Measurements from ENCODE around the gene C5orf46.
A peak's percentile ranks its signal among the peaks of the same experiment; 100 is the strongest.
"Not testable (repeated sequence)": the region's sequence is repeated elsewhere in the genome, so short reads cannot be mapped to it uniquely, and the experiment has no call there.

The C5orf46 gene

GRCh38 chr5:147906326-147907095 lies at the start of gene C5orf46:
Gene C5orf46, minus strand, starts transcription at chr5:147906538. Its CDS starts 37 bp downstream, at chr5:147906501.
- no peak for DNase-seq

- no peak for DNase-seq
These were observed 48.6 kb upstream of the C5orf46 start for GRCh38 chr5:147954971-147955370.

- DNase-seq, result peak; percentile 5
These were observed 43.6 kb upstream of the C5orf46 start for GRCh38 chr5:147949711-147950573.

GRCh38 chr5:147946658-147947274 lies 40.4 kb upstream of the C5orf46 start:
- not testable (repeated sequence) for DNase-seq

GRCh38 chr5:147939431-147940114 lies 33.2 kb upstream of the C5orf46 start:
- no peak for DNase-seq

- no peak for DNase-seq
These were observed 28.7 kb upstream of the C5orf46 start for GRCh38 chr5:147935032-147935431.

GRCh38 chr5:147930769-147931168 lies 24.4 kb upstream of the C5orf46 start:
- DNase-seq, result no peak

- no peak for DNase-seq
These were observed 21.6 kb upstream of the C5orf46 start for GRCh38 chr5:147927901-147928300.

GRCh38 chr5:147925020-147925419 lies 18.7 kb upstream of the C5orf46 start:
- DNase-seq, result no peak

- no peak for DNase-seq
These were observed 14.8 kb upstream of the C5orf46 start for GRCh38 chr5:147921136-147921535.

- DNase-seq, result no peak
These were observed 14.2 kb upstream of the C5orf46 start for GRCh38 chr5:147920420-147921030.

GRCh38 chr5:147918899-147919298 lies 12.6 kb upstream of the C5orf46 start:
- no peak for DNase-seq

GRCh38 chr5:147918101-147918685 lies 11.9 kb upstream of the C5orf46 start:
- DNase-seq, result no peak

- DNase-seq, result no peak
These were observed 7.4 kb upstream of the C5orf46 start for GRCh38 chr5:147913786-147914185.

GRCh38 chr5:147912011-147912410 lies 5.7 kb upstream of the C5orf46 start:
- no peak for DNase-seq

- no peak for DNase-seq
These were observed 5.1 kb upstream of the C5orf46 start for GRCh38 chr5:147911427-147911826.

GRCh38 chr5:147904110-147904509 lies 2.2 kb downstream of the C5orf46 start:
- DNase-seq, result no peak

GRCh38 chr5:147902609-147903115 lies 3.7 kb downstream of the C5orf46 start:
- DNase-seq, result no peak

GRCh38 chr5:147901599-147902039 lies 4.7 kb downstream of the C5orf46 start:
- DNase-seq, result no peak

- no peak for DNase-seq
These were observed 7.4 kb downstream of the C5orf46 start for GRCh38 chr5:147898875-147899401.

GRCh38 chr5:147895864-147896263 lies 10.5 kb downstream of the C5orf46 start:
- DNase-seq, result no peak
